GM03348 (cell line): ENCODE data around the gene NPAS2.

Experiments
- DNase-seq: peaks from one replicate; pipeline ENCODE4 v3.0.0; 2012; ENCODE audit warnings: low spot score

Gene NPAS2

DNA sequence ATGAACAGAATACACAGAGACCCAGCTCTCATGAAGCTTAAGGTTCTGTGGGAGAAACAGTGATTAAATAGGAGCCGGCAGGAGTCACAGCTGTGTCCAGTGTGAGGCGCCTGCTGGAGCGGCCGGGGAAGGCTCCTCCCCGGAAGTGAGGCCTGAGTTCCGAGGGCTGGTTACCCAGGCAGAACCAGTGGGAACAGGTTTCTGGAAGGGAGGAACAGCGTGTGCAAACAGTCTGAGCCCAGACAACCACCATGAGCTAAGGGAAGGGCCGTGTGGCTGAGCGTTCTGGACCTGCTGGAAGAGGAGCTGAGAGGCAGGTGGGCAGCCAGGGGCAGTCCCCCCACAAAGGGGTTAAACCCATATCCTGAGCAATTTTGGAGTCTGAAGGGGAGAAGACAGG is 26.0 kb upstream of the NPAS2 start:
- no peak for DNase-seq

DNA sequence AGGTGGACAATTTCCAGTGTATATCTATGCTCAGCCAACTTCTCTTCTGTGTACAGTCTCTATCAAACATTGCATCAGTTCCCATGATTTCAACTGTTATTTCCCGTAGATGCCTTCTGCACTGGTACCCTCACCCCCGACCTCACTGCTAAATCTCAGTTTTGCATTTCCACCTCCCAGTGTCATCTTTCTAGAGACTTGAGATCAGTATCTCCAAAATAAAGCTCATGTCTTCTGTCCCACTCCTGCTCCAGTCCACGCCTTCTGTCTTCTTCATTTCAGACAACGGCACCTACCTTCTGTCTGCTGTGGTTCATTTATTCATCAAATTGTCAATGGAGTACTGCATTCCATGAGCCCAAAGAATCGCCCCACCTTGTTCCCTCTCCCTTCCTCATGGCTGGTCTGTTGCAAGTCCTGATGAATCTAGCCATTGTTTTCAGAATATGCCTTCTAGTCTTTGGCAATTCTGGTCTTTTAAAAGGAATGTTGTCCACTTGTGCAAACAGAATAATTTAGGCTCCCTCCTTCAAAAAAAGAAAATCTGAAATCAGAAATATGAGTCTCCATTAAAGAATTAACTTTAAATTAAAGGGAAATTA is 23.3 kb upstream of the NPAS2 start:
- no peak for DNase-seq

DNA sequence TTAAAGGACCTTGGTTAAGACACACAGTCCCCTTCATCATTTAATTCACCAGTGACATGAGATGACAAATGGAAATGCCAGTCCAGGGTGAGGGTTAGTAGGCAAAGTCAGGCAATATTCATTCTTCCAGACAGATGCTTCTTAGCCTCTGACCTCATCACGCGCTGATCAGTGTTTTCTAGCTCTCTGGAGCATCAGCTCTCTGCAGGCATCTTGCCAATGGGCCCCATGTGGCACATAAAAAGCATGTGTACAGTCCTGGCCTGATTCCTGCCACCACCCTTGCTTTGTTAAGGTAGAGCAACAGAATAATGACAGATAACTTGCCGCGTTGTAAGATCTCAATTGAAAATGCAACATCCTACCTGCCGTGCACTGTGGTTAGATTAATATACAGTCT is 20.3 kb upstream of the NPAS2 start:
- DNase-seq: no peak

DNA sequence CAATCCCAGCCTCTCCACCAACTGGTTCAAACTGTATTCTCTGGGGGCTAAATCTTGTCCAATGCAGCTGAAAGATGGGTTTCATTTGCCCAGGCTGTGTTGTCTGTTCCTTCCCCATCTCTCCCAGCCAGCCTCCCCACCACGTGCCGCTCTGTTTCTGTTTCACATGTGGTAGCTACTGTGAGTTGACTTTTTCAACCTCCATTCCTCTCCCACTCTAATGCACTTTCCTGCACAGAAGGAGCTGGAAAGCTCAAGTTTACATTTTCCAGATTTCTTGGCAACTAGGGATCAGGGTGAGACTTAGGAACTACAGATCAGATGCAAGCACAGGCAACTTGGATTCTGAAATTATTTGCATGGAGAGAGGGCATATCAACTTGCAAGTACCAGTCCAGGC is 19.0 kb upstream of the NPAS2 start:
- no peak for DNase-seq

DNA sequence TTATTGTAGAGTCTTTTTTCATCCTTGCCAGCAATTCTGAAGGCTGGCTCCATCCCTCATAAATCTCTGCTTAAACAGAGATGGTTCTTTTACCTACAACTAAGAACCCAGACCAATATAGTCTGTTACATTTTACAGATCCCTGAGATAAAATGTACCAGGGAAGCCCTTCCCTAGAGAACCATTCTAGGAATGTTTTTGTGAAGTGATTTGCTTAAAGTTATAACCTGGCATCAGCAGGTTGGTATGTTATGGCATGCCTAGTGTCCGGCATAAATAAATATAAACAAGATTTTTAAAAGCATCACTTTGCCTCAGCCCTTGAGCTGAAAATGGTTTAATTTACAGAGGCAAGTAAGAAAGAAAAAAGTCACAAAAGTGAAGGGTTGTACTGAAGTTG is 18.5 kb upstream of the NPAS2 start:
- DNase-seq: no peak

DNA sequence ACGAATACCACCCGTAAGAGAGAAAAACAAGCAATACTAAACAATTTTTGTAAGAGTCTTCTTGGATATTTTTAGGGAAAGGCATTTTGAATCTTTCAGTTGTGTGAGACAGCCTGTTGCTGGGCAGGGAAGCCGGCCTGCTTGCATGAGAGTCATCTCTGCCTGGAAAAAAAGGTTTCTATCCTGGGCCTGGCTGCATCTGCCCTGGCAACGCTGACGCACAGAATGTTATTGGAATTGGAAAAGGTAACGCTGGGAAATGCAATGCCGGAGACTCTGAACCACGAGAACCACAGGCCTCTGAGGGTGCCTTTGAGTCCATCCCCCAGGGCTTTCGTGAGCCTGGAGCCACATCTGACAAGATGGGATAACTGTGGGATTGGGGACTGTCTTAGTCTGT is 17.9 kb upstream of the NPAS2 start:
- DNase-seq: no peak

DNA sequence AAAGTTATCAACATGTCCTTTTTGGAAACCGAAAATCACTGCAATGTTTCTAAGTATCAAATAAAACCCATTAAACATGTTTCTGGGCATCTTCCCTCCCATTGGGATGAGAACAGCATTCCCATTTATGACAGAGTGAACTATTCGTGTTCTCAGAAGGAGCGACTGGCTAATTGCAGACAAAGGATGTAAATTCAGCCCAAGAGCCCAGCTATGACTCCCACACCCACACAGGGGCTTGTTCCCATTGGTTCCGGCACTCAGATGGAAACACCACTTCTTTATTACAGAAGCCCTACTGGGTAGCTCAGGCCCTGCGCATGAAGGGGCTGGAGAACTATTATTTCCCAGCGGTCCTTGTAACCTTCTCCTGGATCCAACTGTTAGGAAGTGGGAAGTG is 16.6 kb upstream of the NPAS2 start:
- no peak for DNase-seq

DNA sequence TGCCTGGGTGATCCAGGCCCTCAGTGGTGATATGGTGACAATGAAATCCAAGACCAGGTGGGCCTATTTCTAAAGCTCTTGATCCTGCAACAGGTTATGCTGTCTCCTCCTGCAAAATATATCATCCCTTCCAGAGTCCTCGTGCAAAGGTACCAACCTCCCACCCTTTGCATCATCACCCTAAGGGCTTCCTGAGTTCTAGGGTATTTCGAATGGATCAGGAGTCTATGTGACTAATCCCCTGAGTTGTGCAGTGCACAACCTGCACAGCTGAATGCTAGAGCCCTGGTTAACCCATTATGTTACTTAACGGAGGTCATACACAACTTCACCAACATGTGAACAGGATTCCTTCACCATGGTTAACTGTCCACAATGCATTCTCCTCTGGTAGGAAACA is 13.4 kb upstream of the NPAS2 start:
- DNase-seq: no peak

DNA sequence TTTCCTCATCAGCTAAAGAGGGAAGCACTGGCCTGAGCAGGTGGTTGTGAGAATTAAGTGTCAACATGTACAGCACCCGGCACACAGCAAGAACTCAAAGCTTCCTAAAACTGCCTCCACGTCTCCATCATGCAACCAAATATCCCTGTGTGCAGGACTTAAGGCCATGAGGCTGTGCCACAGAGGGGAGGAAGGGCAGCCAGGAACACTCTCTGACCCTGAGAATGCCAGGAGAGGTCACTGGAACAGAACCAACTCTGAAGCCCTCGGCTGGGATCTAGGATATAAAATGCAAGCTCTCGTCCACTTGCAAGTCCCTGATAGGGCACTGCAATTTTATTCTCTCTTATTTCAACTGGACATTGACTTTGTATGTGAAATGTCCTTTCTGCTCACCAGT is 12.2 kb upstream of the NPAS2 start:
- DNase-seq: no peak

DNA sequence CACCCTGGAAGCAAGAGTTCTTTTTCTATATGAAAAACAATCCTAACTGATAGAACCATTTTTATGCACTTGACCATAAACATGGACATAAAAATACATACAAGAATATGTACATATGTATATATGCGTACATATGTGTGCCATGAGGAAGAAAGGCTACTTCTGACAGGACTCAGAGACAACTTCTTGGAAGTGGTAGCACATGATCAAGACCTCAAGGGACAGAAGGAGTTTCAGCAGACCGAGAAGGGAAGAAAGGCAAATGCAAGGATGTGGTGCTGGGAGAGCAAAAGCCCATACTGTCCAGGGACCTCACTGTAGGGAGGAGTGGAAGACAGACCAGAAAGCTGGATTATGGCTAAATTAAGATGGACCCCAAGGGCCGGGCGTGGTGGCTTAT is 11.4 kb upstream of the NPAS2 start:
- no peak for DNase-seq

DNA sequence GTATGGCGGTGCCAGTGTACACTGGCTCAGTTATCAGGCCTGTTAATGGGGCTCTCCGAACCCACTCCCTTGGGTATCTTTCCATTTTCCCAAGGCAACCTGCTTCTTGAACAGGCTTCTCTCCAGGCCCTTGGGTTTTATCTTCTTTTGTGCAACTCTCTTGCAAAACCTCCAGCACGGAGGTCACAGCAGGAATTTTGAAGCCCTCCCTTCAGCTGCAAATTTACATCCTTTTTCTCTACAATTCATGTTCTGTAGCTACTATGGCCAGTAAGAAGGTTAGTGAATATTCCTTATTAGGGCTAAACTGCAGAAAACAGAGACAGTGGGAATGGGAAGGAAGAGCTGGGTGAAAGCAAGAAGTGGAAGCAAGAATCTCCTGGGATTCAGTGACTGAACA is 10.4 kb upstream of the NPAS2 start:
- DNase-seq: no peak

DNA sequence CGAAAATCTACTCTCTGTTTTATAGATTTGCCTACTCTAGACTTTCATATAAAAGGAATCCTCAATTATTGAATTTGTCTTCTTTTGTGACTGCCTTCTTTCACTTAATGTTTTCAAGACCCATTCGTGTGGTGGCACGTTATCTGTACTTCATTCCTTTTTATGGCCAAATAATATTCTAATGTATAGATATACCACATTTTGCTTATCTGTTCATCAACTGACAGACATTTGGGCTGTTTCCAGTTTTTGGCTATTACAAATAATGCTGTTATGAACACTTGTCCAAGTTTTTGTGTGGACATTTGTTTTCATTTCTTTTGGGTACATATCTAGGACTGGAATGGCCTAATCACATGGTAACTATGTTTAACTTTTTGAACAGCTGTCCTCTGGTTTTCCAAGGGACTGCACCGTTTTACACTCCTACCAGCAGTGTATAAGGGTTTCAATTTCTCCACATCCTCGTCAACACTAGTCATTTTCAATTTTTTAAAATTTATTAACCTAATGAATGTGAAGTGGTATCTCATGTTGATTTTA is 9.3 kb upstream of the NPAS2 start:
- DNase-seq: no peak

DNA sequence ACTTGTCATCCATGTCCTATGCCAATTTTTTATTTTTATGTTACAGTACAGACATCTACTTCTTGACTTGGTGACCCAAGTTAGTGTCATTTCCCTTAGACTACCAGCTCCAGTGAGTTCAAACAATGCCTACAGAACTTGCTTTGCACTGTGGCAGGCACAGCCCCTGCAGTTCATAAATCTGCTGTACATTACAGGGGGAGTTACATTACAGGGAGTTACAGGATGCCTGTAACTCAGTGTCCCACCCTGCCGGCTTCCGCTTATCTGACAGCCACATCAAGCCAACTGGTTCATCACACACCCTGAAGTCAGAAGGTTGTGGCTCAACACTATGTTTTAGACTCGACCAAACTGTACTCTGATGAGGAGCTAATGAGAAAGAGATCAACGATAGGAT is 7.8 kb upstream of the NPAS2 start:
- DNase-seq: no peak

DNA sequence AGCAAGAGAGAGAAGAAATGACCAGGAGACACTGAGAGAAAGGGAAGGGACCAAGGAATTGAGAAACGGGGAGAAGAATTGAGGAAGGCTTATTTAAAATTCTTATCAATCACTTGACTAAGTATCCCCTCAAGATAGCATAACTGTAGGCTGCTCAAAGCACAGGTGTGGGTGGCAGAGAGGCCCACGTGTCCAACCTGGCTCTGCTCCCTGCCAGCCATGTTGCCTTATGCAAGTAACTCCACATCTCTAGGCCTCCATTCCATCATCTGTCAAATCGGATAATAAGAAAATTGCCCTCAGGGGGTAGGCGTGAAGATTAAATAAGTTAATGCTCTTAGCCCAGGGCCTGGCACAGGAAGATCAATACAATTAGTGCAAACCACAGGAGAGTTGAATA is 7.4 kb upstream of the NPAS2 start:
- DNase-seq: no peak

DNA sequence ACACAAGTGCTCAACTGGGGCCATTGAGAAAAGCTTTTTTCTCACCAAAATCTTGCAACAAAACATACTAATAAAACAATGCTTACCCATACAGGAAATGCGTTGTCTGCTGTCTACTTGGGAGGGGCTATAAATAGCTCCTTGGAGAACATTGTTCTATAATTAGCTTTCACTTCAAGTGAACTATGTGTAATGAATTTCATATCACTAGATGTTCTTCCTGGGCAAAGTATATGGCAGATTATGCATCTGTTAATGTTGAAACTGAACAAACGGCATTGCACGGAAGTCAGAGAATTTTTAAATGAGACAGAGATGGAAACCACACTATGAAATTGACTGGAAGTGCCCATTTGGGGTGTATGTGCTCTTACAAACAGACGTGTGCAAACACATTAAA is 6.4 kb upstream of the NPAS2 start:
- peak; percentile 65 for DNase-seq

DNA sequence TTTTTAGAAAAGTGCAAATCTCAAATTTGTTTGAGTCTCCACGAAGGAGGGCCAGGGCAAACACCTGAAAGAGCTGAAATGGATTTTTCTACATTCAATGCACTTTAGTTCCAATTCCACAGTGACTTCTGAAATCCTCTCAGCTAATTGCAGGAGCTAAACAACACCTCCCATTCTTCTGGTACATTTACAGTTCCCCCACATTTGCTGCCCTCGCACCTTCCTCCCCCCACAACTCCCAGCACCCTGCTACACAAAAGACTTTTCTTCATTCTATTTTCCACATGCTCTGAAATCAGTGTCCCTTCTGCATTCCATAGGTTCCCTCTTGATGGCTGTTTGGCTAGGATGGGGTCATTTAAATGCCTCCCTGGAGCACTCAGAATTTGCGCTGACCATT is 5.9 kb upstream of the NPAS2 start:
- DNase-seq: no peak

DNA sequence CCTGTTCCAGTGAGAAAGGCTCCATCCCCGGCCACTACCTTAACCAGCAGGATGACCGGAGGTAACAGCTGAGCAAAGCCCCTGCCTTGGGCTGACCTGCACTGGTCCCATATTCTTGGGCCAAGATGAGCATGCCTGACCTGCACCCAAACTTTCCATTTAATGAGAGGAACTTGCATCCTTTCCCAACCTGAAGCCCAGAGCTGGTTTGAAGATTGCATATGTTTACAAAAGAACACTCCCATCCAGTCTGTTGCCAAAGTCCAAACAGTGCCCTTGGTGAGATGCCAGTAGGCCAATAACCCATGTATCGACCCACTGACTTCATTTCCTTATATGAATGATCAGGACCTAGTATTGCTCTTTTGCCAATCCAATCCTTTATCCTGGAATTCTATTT is 5.5 kb upstream of the NPAS2 start:
- DNase-seq: no peak

DNA sequence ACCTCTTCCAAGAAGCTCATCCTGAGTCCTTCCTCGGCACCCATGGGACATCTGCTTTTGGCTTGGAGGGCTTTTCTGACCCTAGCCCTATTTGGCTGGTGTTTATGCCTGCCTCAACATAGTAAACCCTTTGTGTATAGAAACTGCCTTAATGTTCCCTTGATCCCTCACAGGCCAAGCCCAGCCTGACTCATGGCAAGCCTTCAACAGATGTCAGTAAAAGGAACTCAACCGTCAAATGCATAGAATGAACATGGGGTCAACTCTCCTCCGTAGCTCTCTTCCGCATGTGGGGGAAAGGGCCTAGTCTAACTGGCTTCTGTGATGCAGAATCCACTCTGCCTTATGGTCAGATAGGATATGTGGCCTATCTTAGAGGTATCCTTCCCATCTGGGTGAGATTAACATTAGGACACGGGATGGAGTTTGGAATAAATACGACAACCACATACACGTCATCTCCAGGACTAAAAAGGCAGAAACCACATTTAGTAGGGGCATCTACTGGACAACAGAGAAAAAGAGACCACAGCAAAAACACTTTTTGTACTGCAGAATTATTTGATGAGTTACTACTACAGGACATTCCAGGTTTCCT is 2.5 kb upstream of the NPAS2 start:
- no peak for DNase-seq

DNA sequence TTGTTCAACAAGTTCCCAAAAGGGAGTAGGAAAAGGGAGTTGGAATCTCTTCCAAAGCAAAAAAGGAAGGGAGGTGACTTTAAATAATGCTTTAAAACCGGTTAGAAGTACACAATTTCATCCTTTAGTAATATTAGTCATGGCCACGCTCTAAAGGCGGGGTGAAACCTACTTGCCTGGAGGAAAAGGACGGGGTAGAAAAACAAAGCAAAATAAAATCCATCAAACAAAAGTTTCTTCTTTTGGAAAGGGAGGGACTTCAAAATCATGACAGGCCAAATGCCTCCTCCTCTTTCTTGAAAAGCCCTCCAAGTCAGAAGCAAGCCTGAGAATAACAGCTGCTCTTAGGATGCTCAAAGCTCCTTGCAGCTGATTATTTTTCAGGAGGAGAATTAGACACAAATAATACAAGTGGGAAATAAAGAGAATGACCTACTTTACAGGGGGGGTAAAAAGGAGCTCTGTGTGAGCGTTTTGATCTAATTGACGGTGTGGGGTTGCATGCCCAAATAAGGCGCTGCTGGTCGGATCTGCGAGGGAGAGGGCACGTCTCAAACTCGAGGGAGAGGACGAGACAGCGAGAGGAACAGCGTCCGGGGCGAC is 1.8 kb upstream of the NPAS2 start:
- DNase-seq: no peak

DNA sequence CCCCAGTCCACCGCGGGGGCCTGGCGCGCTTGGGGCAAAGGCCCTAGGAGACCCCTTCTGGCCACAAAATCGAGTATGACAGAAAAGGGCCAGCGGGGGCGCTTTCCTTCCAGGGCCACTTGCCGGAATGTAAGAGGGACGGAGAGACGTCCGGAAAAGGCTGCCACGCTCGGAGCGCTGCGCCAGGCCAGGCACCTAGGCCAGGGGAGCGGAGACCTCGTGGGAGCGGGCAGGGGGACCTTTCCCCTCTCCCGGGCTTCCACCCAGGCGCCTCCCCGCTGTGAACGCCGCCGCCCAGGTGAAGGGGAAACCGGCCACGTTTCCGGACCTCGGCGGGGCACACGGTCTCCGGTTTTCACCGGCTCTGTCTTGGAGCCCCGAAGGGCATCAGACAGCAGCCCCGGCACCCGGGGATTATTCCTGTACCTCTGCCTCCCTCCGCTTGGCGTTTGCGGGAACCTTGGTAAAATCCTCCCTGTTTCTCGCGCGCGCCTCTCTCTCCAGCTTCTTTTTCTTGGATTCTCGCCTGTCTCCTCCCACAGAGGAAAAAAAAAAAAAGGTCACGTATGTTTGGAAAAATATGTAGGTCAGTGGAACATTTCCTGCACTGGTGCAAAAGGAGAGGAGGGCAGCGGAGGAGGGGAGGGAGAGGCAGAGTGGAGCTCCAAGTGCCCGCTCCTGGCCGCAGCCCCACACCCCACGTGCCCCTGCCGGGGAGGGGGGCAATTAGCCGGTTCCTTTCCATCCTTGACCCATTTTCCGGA is 1.2 kb upstream of the NPAS2 start:
- peak; percentile 83 for DNase-seq

DNA sequence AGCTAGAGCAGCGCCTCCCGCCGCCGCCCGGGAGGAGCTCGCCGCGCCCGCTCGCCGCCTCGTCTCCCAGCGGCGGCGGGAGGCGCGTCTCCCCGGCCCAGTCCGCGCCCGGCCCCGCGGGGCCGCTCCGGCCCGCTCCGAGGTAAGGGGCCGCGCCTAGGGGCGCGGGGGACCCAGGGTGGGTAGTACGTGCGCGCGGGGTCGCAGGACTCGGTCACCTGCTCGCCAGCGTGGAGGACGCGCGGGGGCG is 259 bp downstream of the NPAS2 start:
- no peak for DNase-seq

DNA sequence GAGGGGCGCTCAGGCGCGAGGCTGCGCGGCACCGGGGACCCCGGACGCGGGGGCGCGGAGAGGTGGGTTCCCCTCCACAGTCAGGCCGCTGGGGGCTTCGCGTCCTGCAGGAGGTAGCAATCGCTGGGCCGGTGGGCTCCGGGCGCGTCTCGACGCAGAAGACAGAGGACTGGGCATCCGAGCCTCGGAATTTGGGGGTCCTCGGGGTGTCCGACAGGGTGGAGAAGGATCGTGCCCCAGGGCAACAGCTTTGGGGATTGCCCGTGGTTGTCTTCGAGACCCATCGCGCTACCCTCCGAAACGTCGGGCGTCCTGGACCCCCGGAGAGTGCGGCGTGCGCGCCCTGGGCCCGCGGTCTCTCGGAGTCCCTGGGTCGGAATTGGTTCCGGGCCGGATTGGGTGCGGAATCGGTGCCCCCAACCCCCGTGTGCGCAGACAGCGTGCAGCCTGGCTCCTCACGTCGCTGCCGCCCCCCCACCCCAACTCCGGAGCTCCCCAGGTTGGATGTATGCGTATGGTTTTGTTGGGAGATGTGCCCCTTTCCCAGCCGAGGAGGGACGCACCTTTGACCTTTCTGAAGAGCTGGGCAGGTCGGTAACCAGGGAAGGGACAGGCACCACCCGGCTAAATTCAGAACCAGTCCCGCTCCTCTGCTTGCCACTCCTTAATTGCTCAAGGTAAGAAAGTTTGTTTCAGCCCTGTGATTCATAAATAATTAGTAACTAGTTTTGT is 750 bp downstream of the NPAS2 start:
- no peak for DNase-seq
